ENCODE measurements around the gene SH3RF3.

DNA sequence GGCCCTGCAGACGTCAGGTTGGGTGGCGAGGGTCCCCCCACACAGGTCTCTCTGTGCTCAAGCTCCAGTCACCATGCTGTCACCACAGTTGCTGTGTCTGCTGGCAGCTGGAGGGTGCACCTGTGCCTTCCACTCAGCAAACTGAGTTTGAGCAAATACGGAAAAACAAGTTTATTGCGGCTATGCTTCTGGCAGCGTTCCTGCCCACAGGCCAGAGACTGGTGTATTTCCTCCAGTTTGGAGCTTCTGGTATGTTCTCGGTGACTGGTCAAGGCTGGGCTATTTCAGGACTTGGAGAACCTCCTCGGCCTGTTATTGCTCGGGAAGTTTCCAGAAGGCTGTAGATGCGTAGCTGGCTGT, 352.2 kb downstream of the SH3RF3 start:
- TF ChIP-seq GATA2 (IDR thresholded peaks at IDR 0.05; ENCODE audit: low read depth, low read length) (no peak), GATA3 (IDR thresholded peaks at IDR 0.05; ENCODE audit: low read depth, low read length) (no peak)
